GM19324 (cell line): Measurements from ENCODE around the gene MORN4.
"Not testable (repeated sequence)": the region's sequence is repeated elsewhere in the genome, so short reads cannot be mapped to it uniquely, and the experiment has no call there.

Experiments used
- ATAC-seq: cut with Tn5 transposase; IDR thresholded peaks from one replicate; pipeline ENCODE4 v1.9.1; 2021; ENCODE audit warnings: mild to moderate bottlenecking, moderate library complexity; ENCODE audit not compliant: unreplicated experiment, low FRiP score

MORN4 gene

GRCh38 chr10:97632949-97633884 lies at the start of gene MORN4:
Gene MORN4, minus strand, starts transcription at chr10:97633500. Its CDS starts 13,847 bp downstream, at chr10:97619653.
- peak; percentile 99 for ATAC-seq

- ATAC-seq: no peak
Measured at GRCh38 chr10:97682042-97682441, 48.7 kb upstream of the MORN4 start.

GRCh38 chr10:97679594-97679993 lies 46.3 kb upstream of the MORN4 start:
- ATAC-seq: no peak

- ATAC-seq: no peak
Measured at GRCh38 chr10:97676770-97677581, 43.7 kb upstream of the MORN4 start.

- no peak for ATAC-seq
Measured at GRCh38 chr10:97675222-97675621, 41.9 kb upstream of the MORN4 start.

- ATAC-seq: no peak
Measured at GRCh38 chr10:97673736-97674525, 40.6 kb upstream of the MORN4 start.

GRCh38 chr10:97669571-97669970 lies 36.3 kb upstream of the MORN4 start:
- ATAC-seq: no peak

- ATAC-seq: no peak
Measured at GRCh38 chr10:97667463-97667862, 34.2 kb upstream of the MORN4 start.

GRCh38 chr10:97666992-97667391 lies 33.7 kb upstream of the MORN4 start:
- no peak for ATAC-seq

- no peak for ATAC-seq
Measured at GRCh38 chr10:97664282-97664850, 31.1 kb upstream of the MORN4 start.

GRCh38 chr10:97659589-97659988 lies 26.3 kb upstream of the MORN4 start:
- ATAC-seq: no peak

GRCh38 chr10:97656777-97657176 lies 23.5 kb upstream of the MORN4 start:
- ATAC-seq: no peak

GRCh38 chr10:97651773-97652172 lies 18.5 kb upstream of the MORN4 start:
- ATAC-seq: no peak

GRCh38 chr10:97650726-97651125 lies 17.4 kb upstream of the MORN4 start:
- ATAC-seq: no peak

GRCh38 chr10:97649405-97649750 lies 16.1 kb upstream of the MORN4 start:
- not testable (repeated sequence) for ATAC-seq

- ATAC-seq: peak; percentile 79
Measured at GRCh38 chr10:97648562-97649404, 15.5 kb upstream of the MORN4 start.

GRCh38 chr10:97647556-97647955 lies 14.3 kb upstream of the MORN4 start:
- no peak for ATAC-seq

GRCh38 chr10:97644936-97645335 lies 11.6 kb upstream of the MORN4 start:
- ATAC-seq: no peak

GRCh38 chr10:97643441-97643985 lies 10.2 kb upstream of the MORN4 start:
- no peak for ATAC-seq
